Activated CD8-positive, alpha-beta memory T cell treated with anti-CD3 and anti-CD28 coated beads for 36 hours (primary cell): ENCODE results near the gene SP6. TPM values are rescaled to one million over a fixed set of nuclear protein-coding genes. Genes with fewer than 3 reads are reported as not detected.

ENCODE experiments used
- CTCF ChIA-PET: fragments of 350-600 bp; sonication (Branson Sonifier 250); formaldehyde crosslinking; loops from one replicate; lab custom pipeline; 2021; ENCODE audit warnings: antibody characterized with exemption; lab: Charles Lee
- POLR2A ChIA-PET: fragments of 350-600 bp; sonication (Branson Sonifier 250); formaldehyde crosslinking; loops from one replicate; lab custom pipeline; 2021; ENCODE audit warnings: antibody characterized with exemption; lab: Charles Lee
- total RNA-seq, 2 experiments: library from RNA; stranded (reverse); gene quantifications; one replicate each; pipeline ENCODE4 v1.2.3, GENCODE V29; 2021

SP6 gene
- under 1 TPM in 1 of 2 experiments, not detected in 1; 0.08 TPM for total RNA-seq

DNA sequence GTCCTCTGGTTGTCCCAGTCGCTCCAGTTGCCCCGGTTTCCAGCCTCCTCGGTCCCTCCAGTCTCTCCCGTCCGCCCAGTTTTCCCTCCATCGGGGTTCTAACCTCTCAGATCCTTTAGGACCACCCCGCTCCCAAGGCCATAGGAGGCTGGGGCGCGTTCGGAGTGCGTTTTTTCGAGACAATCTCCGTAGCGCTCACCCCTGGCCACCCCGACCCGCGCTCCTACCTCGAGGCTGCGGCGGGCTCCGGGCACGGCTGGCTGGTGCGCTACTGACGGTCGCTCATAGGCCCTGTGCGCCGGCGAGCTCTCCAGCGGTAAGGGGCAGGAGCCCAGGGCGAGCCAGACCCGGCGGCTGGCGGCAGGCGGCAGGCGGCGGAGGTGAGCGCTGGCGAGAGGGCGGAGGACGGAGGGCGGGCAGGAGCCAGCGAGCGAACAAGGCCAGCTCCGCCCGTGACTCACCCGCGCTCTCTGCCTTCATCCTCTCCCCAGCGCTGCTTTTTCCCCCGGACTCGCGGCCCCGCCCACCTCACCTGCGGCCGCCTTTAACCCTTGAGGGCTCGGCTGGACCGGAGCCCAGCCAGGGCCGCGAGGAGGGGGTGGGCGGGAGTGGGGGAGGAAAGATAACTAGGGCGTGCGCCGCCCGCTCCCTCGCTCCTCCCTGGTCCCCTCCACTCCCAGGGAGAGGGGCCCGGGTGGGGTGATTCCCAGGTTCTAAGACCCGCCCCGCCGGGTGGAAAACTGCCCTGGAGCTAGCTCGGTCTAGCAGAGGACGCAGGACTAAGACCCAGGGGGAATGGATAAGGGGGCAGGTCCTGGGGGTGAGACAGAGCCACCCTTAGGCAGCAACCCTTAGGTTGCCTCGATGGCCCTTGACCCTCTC, at the start of gene SP6:
Gene SP6 (minus strand): TSS at position 472 of the 882 bp plus-strand sequence. CDS start 2,734 bp downstream, outside the sequence.
- CTCF ChIA-PET: interaction anchor here (3.8 to 28.0 kb wide), 2 partner anchors 9 to 38 kb away, joined by 22 to 379 read pairs; partner anchors contain the start of genes SCRN2 and SP2
- POLR2A ChIA-PET: no interaction called here

DNA sequence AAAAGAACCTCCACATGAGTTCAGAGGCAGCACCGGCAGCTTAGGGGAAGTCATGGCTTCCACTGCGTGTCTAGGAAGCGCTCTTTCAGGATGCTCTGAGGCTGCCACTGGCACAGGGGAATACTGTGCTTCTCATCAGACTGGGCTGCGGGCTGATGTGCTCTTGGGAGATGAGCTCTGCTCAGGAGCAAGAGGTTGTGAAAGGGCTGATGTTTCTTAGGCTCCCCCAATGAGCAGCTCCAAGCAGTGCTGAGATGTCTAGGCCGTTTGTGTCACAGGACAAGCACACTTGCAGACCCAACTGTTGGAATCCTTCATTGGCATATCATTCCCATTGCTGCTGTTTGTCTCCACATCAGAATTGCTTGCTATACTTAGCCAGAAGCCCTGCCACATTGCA, 48.7 kb upstream of the SP6 start:
- ChIA-PET CTCF (no interaction called here), POLR2A (no interaction called here)

DNA sequence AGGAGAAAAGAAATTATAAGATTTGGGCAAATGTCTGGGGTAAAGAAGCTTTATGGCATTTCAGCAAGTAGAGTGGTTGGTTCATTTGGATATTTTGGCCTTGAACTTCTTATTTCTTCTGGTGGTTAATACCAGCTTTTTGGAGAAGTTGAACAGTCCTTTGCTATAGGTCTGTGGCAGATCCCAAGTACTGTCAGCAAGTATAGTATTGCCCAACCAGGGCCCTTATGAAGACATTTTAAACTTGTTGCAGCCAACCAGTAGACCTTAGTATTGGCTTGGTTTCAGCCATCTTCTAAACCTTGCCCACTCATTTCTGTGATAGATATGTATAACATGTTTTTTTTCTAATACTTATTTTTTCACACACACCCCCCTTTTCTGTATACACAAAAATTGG, 47.3 kb upstream of the SP6 start:
- ChIA-PET CTCF (no interaction called here), POLR2A (interaction anchor here (0.6 kb wide), 1 partner anchor 46 kb away, joined by 16 read pairs; no protein-coding TSS in a partner anchor)

DNA sequence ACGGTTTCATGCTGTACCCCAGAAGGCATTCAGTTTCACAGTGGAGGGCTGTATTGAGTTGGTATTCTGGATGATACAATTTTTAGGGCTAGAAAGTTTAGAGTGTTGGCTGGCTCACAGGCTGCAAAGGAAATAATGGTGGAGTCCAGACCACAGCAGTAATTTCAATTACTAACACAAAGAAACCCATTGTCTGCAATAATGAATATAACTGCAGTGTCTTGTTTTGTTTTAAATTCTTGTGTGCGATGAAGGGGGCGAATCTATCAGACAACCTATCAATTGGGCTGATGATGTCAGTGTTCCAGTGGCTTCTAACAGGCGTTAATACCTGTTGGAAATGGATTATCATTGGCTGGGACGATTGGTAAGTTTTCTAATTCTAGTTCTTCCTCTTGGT, 46.6 kb upstream of the SP6 start:
- ChIA-PET CTCF (no interaction called here), POLR2A (interaction anchor here (0.6 to 2.3 kb wide), 2 partner anchors 45 to 56 kb away, joined by 13 to 16 read pairs; partner anchors contain the start of gene SCRN2)

DNA sequence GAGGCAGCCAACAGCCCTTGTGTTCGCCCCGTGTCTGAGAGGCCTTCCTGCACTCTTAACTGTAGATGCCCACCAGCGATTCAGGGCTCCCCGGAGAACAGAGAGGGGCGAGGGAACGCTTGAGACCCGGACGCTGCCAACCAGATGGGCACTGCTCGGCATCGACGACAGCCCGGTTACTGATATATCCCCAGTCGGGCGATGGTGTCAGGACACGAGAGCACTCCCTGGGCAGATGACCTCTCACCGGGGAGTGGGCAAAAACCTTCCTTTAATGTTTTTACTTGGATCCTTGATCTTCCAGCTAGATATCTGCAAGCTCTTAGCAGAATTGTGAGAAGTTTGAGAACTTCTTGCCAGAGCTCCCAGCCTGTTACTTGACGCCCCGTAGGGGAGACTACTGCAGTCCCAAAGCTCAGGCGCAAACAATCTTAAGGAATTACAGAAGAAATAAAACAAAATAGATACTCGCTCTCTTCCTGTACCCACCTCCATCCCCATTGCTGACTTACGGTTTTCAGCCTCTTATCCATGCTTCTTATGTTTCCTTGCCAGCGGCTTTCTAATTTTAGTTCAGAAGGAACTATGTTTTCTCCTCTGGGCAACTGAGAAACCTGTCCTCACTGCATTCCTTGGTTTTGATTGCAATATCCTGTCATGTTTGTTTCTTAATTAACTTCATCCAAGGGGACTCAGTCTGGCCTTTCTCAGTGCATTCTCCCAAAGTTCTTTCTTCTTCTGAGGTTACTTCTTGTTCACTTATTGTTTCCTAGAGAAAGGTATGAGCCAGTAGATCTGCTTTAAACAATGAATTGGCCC, 45.9 kb upstream of the SP6 start:
- CTCF ChIA-PET: no interaction called here

DNA sequence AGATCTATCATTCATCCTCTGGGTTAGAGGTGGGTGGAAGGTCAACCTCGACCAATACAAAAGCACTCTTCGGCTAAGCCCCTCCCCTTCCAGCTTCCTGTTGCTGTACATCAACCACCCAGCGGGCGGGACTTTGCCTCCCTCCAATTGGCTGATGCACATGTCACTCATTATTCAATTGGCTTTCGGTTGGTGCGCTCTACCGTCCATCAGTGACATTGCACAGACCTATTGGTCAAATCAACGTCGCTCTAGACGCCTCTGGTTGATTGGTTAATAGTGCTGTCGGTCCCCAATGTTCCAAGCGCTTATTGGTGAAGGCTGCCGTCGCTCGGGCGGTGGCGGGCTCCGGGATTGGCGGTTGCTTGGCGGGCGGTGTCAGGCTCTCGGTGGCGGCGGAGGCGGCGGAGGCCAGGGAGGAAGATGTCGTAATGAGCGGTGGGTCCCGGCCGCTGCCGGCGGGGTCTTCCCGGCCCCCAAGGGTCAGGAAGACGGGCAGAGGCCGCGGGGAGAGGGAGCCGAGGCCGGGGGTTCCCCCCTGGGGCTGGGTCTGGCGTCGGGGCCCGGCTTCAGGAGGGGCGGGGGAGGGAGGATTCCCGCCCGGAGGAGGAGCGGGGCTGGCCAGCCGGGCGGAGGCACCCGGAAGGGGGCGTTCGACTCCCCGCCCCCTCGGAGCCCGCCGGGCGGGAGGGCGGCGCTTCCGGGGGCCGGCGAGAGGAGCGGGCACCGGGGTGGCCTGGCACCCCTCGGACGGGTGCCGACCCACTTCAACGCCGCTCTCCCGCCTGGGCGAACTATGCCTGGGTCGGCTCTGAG, 45.1 kb upstream of the SP6 start, which contains the start of gene SP2:
Gene SP2 (plus strand): TSS at position 381 of the 816 bp plus-strand sequence. CDS start 51 bp downstream, at position 432.
- POLR2A ChIA-PET: interaction anchor here (0.6 to 2.3 kb wide), 8 partner anchors 46 to 75 kb away, joined by 3 to 13 read pairs (median 4); partner anchors contain the start of genes CDK5RAP3, LRRC46, MRPL10 and SCRN2
- CTCF ChIA-PET: interaction anchor here (0.7 to 13.9 kb wide), 8 partner anchors 45 to 121 kb away, joined by 3 to 379 read pairs (median 4); partner anchors contain the start of genes CDK5RAP3, OSBPL7, PNPO and SCRN2

More for the DNA sequence above, 45.9 kb upstream of the SP6 start:
- POLR2A ChIA-PET: interaction anchor here (2.3 kb wide), 1 partner anchor 56 kb away, joined by 13 read pairs; the partner anchor contains the start of gene SCRN2

DNA sequence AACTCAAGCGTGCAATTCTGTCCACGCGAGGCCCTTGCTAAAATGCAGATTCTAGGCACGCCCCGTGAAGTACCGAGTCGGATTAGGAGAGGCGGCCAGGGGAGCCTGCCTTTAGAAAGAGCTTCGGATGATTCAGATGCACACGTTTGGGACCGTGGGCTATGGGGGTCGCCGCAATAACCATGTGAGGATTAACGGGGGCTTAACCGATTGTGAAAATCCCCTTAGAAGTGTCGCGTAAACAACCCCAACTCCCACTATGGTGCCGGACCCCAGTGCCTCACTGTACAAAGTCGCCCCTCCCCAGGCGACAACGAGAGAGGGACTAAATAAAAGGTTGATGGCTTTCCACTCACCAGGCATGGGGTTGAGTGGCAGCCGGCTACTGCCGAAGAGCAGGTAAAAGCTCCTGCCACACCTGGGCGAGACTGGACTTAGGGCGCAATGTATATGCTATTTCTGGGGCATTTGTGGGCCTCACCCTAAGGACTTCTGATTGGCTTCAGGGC, 44.4 kb upstream of the SP6 start:
- ChIA-PET POLR2A (interaction anchor here (0.5 to 2.3 kb wide), 9 partner anchors 47 to 241 kb away, joined by 3 to 13 read pairs (median 4); partner anchors contain the start of genes CDK5RAP3, LRRC46, MRPL10 and SCRN2), CTCF (interaction anchor here (0.7 to 13.9 kb wide), 8 partner anchors 46 to 122 kb away, joined by 3 to 379 read pairs (median 4); partner anchors contain the start of genes CDK5RAP3, OSBPL7, PNPO and SCRN2)

DNA sequence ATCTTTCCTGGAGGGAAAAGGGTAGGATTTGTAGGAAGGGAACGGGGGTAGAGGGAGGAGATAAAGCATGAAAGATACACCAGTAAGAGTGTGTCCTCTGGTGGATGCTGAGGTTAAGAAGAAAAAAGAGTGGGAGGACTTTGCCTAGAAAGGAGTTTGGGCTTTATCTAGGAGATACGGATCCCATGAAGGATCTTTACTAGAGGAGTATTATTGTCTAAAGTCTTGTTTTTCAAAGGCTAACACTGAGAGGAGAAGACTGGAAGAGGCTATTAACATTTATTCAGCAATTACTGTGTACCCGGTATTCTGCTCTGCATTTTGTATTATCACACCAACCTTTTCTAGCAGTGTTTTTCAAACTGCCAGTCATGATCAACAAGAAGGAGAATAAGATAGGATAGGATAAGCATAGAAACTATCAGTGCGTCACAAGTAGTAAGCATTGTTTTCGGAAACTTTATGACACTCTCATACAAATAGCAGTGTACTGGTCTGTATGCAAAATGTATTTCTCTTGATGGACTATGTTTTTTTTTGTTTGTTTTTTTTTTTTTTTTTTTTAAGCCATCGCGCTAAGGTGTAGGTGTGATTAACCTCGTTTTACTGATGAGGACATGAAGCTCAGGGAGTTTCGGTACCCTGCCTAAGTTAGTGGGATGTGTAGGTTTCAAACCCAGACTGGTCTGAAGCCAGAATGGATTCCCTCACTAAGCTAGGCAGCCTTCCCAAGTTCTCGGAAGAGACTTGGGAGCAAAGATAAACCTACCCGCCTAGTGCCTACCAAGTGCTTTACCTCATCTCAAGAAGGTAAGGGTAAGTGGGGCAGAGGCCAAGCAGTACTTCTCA, 43.8 kb upstream of the SP6 start:
- ChIA-PET CTCF (interaction anchor here (1.0 to 13.9 kb wide), 6 partner anchors 46 to 76 kb away, joined by 3 to 379 read pairs (median 5); partner anchors contain the start of genes CDK5RAP3, OSBPL7, SCRN2 and SP6), POLR2A (interaction anchor here (0.5 to 2.3 kb wide), 3 partner anchors 53 to 240 kb away, joined by 4 to 13 read pairs (median 9); partner anchors contain the start of genes CDK5RAP3 and SCRN2)

DNA sequence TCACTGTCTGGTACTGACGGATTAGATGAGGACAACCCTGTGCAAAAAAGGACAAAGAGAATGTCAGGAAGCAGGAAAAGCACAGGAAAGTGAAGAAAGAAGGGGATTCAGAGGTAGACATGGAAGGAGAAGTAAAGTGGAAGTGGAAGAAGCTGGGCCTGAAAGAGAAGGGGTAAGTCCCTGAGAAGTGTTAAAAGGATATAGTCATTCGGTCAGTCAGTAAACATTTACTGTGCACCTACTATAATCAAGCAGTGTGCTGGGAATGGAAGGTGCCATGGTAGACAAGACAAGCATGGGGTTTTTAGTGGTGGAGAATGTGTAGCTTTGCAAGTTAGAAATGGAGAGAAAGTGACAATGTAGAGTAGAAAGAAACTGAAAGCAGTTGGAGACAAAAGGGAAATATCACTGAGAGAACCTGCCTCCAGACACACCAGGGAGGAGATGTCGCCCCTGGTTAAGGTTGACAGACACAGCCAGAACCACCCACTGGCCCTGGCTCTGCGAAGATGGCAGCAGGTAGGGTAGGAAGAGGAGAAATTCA, 40.7 kb upstream of the SP6 start:
- POLR2A ChIA-PET: no interaction called here

DNA sequence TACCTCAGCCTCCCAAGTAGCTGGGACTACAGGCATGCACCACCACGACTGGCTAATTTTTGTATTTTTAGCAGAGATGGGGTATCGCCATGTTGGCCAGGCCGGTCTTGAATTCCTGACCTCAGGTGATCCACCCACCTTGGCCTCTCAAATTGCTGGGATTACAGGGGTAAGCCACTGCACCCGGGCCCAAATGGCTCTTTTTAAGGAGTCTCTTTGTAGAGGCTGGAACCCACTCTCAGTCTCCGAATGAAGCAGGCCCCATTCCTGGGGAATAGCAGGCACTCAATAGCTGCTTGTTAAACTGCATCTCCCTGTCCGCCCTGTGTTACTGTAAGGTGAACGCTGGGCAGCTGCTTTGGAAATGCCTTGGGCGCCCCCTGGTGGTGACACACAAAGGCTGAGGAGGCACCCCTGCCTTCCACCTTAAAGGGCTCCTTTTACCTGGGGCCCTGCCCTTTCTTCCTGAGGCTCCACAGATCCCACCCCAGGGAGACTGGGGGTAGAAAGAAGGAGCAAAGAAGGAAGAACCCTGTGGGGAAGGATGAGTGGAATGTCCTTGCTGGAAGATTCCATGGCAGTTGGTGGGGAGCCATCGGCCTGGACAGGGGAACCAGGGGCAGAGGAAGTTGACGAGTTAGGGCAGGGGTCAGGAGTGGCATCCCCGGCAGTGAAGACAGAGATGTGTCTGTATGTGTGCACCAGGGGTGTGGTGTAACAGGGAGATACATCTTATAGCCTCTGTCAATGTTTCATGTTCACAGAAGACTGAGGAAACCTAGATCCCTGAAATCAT, 39.0 kb upstream of the SP6 start:
- CTCF ChIA-PET: interaction anchor here (0.6 to 13.9 kb wide), 19 partner anchors 11 to 290 kb away, joined by 3 to 379 read pairs (median 4); partner anchors contain the start of genes LRRC46, MRPL10, OSBPL7 and PNPO
- POLR2A ChIA-PET: interaction anchor here (0.7 to 1.1 kb wide), 2 partner anchors 37 to 48 kb away, joined by 4 to 5 read pairs; no protein-coding TSS in a partner anchor

More for the DNA sequence above, 40.7 kb upstream of the SP6 start:
- CTCF ChIA-PET: interaction anchor here (0.8 to 13.9 kb wide), 8 partner anchors 11 to 127 kb away, joined by 3 to 379 read pairs (median 4); partner anchors contain the start of genes CDK5RAP3, OSBPL7, SCRN2 and SP6

DNA sequence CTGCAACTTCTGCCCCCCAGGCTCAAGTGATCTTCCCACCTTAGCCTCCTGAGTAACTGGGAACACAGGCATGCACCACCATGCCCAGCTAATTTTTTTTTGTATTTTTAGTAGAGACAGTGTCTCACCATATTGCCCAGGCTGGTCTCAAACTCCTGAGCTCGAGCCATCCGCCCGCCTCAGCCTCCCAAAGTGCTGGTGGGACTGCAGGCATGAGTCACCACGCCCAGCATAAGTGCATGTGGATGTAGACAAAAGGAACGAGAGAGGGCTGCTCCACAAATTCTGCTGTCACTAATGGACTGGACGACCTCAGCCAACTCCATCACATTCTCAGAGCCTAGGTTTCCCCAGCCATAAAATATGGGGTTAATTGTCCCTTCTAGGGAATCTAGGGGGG, 37.3 kb upstream of the SP6 start:
- ChIA-PET POLR2A (interaction anchor here (1.0 kb wide), 1 partner anchor 47 kb away, joined by 3 read pairs; the partner anchor contains the start of gene SCRN2), CTCF (interaction anchor here (13.9 kb wide), 1 partner anchor 40 kb away, joined by 379 read pairs; the partner anchor contains the start of genes SCRN2 and SP6)

DNA sequence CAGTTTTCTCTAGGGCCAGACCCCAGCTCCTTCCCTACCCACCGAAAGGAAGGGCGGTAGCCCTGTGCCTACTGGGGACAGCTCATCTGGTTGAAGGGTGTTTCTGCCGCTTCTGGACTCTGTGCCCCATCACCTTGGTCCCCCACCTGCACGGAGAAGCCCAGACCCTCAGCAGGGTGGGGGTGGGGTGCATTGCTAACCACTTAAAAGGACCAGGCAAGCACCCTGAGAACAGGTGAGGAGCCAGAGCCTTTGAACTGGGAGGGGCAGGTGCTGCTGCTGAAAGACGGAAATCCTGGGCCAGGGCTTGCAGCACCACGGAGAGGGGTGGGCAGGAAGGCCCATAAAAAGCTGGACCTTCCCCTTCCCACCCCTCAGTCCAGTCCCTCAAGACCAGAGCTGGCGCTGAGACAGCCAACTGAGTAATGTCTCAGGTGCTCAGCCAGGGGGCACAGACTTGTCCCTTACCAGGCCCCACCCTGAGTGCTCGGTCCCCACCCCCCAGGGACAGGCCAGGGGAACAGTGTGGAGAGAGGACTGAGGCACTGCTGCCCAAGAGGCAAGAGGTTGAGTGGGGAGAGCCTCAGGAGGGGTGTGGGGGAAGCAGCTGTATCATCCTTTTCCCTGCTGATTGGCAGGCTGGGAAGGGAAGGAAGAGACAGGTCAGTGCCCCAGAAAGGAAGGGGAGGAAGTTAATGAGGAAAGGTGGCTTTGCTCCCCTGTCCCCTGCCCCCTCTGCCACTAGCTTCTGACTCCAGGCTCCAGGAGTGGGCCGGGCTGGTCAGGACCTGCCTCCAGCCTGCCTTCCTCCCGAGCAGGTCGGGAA, 34.2 kb upstream of the SP6 start:
- POLR2A ChIA-PET: interaction anchor here (0.5 kb wide), 1 partner anchor 196 kb away, joined by 4 read pairs; no protein-coding TSS in a partner anchor

DNA sequence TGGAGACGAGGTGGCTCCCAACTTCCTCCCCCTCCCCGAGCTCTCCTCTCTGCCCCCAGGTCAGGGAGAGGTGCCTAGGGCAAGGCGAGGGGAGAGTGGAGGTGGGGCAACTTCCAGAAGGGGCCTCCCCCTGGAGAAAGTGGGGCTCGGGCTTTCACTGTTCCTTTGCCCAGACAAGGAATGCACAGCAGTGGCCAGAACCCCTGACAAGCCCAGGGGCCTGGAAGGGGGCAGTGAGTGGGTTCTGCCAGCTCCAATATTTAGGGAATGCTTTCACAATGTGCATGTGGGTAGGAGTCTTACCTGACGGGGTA, 33.4 kb upstream of the SP6 start:
- POLR2A ChIA-PET: interaction anchor here (0.5 kb wide), 1 partner anchor 196 kb away, joined by 4 read pairs; no protein-coding TSS in a partner anchor
- CTCF ChIA-PET: interaction anchor here (13.9 kb wide), 1 partner anchor 36 kb away, joined by 379 read pairs; the partner anchor contains the start of genes SCRN2 and SP6

More for the DNA sequence above, 34.2 kb upstream of the SP6 start:
- CTCF ChIA-PET: interaction anchor here (0.5 to 13.9 kb wide), 3 partner anchors 37 to 882 kb away, joined by 3 to 379 read pairs (median 3); partner anchors contain the start of genes SCRN2 and SP6
